Measurements from ENCODE around the gene CCDC187.

The CCDC187 gene

GRCh38 chr9:136343884-136344269, 40.0 kb upstream of the CCDC187 start:
- no peak for TF ChIP-seq CTCF (conservative IDR thresholded peaks at IDR 0.05; ENCODE audit: low read depth)
- DNase-seq (ENCODE audit: low spot score) = no peak
- peak overlapping the region; percentile 84 for H3K27ac ChIP-seq
- ChIA-PET POLR2A (ENCODE audit: low non-redundant PET) (no interaction called here), CTCF (interaction anchor here (0.6 kb wide), 1 partner anchor 21 kb away, joined by 3 read pairs; no protein-coding TSS in a partner anchor)

- ChIA-PET POLR2A (ENCODE audit: low non-redundant PET) (no interaction called here), CTCF (interaction anchor here (0.6 kb wide), 1 partner anchor 32 kb away, joined by 3 read pairs; no protein-coding TSS in a partner anchor)
- DNase-seq (ENCODE audit: low spot score) = no peak
- H3K27ac ChIP-seq = peak overlapping the region; percentile 84
- TF ChIP-seq CTCF (conservative IDR thresholded peaks at IDR 0.05; ENCODE audit: low read depth) = no peak
Measured at GRCh38 chr9:136343121-136343883, 39.4 kb upstream of the CCDC187 start.

GRCh38 chr9:136342181-136343120, 38.6 kb upstream of the CCDC187 start:
- peak overlapping the region; percentile 84 for H3K27ac ChIP-seq
- peak; percentile 95 for DNase-seq (ENCODE audit: low spot score)
- TF ChIP-seq CTCF (conservative IDR thresholded peaks at IDR 0.05; ENCODE audit: low read depth) = no peak
- ChIA-PET CTCF (interaction anchor here (0.6 kb wide), 1 partner anchor 31 kb away, joined by 3 read pairs; no protein-coding TSS in a partner anchor), POLR2A (ENCODE audit: low non-redundant PET) (no interaction called here)

- TF ChIP-seq CTCF (conservative IDR thresholded peaks at IDR 0.05; ENCODE audit: low read depth) = no peak
- CTCF ChIA-PET = no interaction called here
- no peak for DNase-seq (ENCODE audit: low spot score)
- POLR2A ChIA-PET (ENCODE audit: low non-redundant PET) = no interaction called here
- peak overlapping the region; percentile 84 for H3K27ac ChIP-seq
Measured at GRCh38 chr9:136341769-136342168, 37.9 kb upstream of the CCDC187 start.

- peak overlapping the region; percentile 84 for H3K27ac ChIP-seq
- ChIA-PET CTCF (interaction anchor here (2.5 kb wide), 1 partner anchor 22 kb away, joined by 17 read pairs; the partner anchor contains the start of gene DNLZ), POLR2A (ENCODE audit: low non-redundant PET) (no interaction called here)
- no peak for DNase-seq (ENCODE audit: low spot score)
- TF ChIP-seq CTCF (conservative IDR thresholded peaks at IDR 0.05; ENCODE audit: low read depth) = no peak
Measured at GRCh38 chr9:136341042-136341655, 37.3 kb upstream of the CCDC187 start.
